Astrocyte (in vitro differentiated cells and primary cell): ENCODE measurements around the gene SLC38A1.

Experiments
- EZH2 ChIP-seq: IDR thresholded peaks from 2 replicates; pipeline ENCODE4 v1.6.1; 2012; ENCODE audit warnings: mild to moderate bottlenecking, low read length, inconsistent platforms; ENCODE audit not compliant: insufficient read depth
- TF ChIP-seq, protein P1 (sequence below): IDR thresholded peaks from 2 replicates; pipeline ENCODE4 v1.5.1; 2011; ENCODE audit warnings: low read depth, mild to moderate bottlenecking, inconsistent platforms, low read length, moderate library complexity; ENCODE audit not compliant: insufficient read depth

DNA sequence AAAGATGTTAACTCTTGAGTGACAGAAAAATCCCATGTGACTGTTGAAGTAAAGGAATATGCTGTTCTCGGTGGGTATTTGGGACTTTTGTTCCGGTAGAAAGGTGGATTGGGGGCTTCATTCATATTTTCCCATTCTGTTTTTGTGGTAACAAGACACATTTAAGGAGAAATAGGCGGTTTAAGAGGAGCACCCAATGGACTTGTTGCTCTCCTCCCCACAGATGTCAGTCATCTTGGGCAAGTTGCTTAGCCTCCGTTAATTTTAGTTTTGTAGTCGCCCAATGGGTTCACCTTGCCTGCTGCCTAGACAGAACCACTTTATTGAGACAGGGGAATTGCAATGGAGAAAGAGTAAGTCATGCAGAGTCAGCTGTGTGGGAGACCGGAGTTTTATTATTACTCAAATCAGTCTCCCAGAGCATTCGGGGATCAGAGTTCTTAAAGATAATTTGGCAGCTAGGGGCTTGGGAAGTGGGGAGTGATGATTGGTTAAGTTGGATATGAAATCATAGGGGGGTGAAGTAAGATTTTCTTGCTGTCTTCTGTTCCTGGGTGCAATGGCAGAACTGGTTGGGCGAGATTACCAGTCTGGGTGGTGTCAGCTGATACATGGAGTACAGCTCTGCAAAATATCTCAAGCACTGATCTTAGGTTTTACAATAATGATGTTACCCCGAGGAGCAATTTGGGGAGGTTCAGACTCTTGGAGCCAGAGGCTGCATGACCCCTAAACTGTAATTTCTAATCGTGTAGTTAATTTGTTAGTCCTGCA lies 50.3 kb downstream of the SLC38A1 start:
- TF ChIP-seq, protein P1, sequence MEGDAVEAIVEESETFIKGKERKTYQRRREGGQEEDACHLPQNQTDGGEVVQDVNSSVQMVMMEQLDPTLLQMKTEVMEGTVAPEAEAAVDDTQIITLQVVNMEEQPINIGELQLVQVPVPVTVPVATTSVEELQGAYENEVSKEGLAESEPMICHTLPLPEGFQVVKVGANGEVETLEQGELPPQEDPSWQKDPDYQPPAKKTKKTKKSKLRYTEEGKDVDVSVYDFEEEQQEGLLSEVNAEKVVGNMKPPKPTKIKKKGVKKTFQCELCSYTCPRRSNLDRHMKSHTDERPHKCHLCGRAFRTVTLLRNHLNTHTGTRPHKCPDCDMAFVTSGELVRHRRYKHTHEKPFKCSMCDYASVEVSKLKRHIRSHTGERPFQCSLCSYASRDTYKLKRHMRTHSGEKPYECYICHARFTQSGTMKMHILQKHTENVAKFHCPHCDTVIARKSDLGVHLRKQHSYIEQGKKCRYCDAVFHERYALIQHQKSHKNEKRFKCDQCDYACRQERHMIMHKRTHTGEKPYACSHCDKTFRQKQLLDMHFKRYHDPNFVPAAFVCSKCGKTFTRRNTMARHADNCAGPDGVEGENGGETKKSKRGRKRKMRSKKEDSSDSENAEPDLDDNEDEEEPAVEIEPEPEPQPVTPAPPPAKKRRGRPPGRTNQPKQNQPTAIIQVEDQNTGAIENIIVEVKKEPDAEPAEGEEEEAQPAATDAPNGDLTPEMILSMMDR = no peak
- TF ChIP-seq EZH2 = no peak
